Ovary (tissue), 10 donors: ENCODE results near the gene CENPX. TPM values are rescaled to one million over a fixed set of nuclear protein-coding genes. Genes with fewer than 3 reads are reported as not detected.

Source experiments
- DNase-seq, 5 donors: peaks; one replicate each; pipeline ENCODE4 v3.0.0-alpha.2; 2019 to 2020
- H3K27ac ChIP-seq, 2 donors: fragments of 200-600 bp; one replicate each; pipeline versions ENCODE4 v1.5.1 to v1.8.0; 2019 to 2022
- H3K27me3 ChIP-seq: fragments of 200-600 bp; one replicate; pipeline ENCODE4 v1.8.0; 2022
- H3K36me3 ChIP-seq: fragments of 200-600 bp; sonication (generic); one replicate; pipeline ENCODE4 v1.5.1; 2019
- H3K4me1 ChIP-seq: one replicate; pipeline ENCODE4 v1.8.1; 2013; ENCODE audit warnings: mild to moderate bottlenecking, moderate library complexity; ENCODE audit not compliant: insufficient read depth
- H3K4me3 ChIP-seq: fragments of 200-600 bp; sonication (generic); one replicate; pipeline ENCODE4 v1.5.1; 2017
- H3K9me3 ChIP-seq, 2 donors: fragments of 200-600 bp in 1 of 2; sonication (generic) in 1 of 2; one replicate each; pipeline versions ENCODE4 v1.5.1 to v1.8.1; 2013 to 2019; ENCODE audit warnings: mild to moderate bottlenecking in 1 of 2, moderate library complexity in 1 of 2
- EP300 ChIP-seq: sonication (generic); formaldehyde crosslinking; IDR thresholded peaks from one replicate; pipeline ENCODE4 v1.6.1; 2017; ENCODE audit warnings: antibody characterized with exemption
- POLR2A ChIP-seq: fragments of 450-650 bp; IDR thresholded peaks from one replicate; pipeline ENCODE4 v1.6.1; 2017; ENCODE audit warnings: antibody characterized with exemption, mild to moderate bottlenecking, moderate library complexity
- WGBS, 3 donors: extraction: QIAGEN DNeasy Blood & Tissue Kit in 1 of 3; methylation state at CpG; one replicate each; pipeline versions ENCODE4 v1.1.5 to v1.1.7; 2013 to 2017; 5-methylcytosine and 5-hydroxymethylcytosine counted together
- intact Hi-C, 4 donors: fragments of 100-400 bp; cut with DNase I; formaldehyde crosslinking; loops; one replicate each; pipeline versions ENCODE4 v1.11.0 to v1.15.1; 2022 to 2023
- long read RNA-seq, 3 donors: library from polyadenylated mRNA in 2 of 3; unstranded in 2 of 3; transcript quantifications; one replicate each; pipeline ENCODE4 v2.0.0 and lab custom pipeline, GENCODE V29; 2021 to 2026
- polyA plus RNA-seq, 2 donors: library from polyadenylated mRNA; stranded (reverse); fragments of 200-250 nt in 1 of 2; fragments of 350-450 nt in 1 of 2; fragmentation: Illumina TruSeq in 1 of 2; extraction: RNeasy Lipid Tissue Mini Kit (QIAGEN cat#74804) in 1 of 2; gene quantifications; one replicate each; pipeline ENCODE4 v1.2.3, GENCODE V29; 2013 to 2014
- total RNA-seq, 7 donors: library from RNA; depleted of rRNA in 2 of 7; stranded (reverse); fragments of >200 nt in 2 of 7; fragmentation: NEBNext Ultra II Directional in 3 of 7; extraction: Animal tissue kit (Norgen Biotek cat#: 25700) in 3 of 7; gene quantifications; one replicate each; pipeline versions ENCODE4 v1.1.0 to v1.2.4, GENCODE V29; 2016 to 2023
- TF ChIP-seq, protein P1 (sequence below), 3 donors: fragments of 450-650 bp in 2 of 3; fragments of 200-600 bp in 1 of 3; IDR thresholded peaks; one replicate each; pipeline versions ENCODE4 v1.5.1 to v1.8.0; 2016 to 2022; ENCODE audit warnings: antibody characterized with exemption in 3 of 3, mild to moderate bottlenecking in 1 of 3
- donor health status: DM: no; HTN: no; CAD: no; lungs with moderate emphysema.
- donor health status: DM: no; HTN: no; CAD: no.
- donor health status: Bipolar disorder and iron deficiency.
- donor health status: DM: yes; HTN: yes; CAD: no.
- donor health status: DM: no; HTN: no; CAD: no.
- donor health status: DM: yes; HTN: yes; CAD: no.

The CENPX gene
- total RNA-seq (10 to 100 TPM; 27.5 to 59.7 (median 35.3) TPM), polyA plus RNA-seq (10 to 100 TPM in 1 of 2 donors, 1 to 10 TPM in 1; 3.3 to 68.8 TPM)
- long read RNA-seq, donor 1, transcript CENPX-202 (5 exons, 805 nt): major isoform, 10 of 47 reads
- long read RNA-seq, donor 1, transcript CENPX-201 (4 exons, 751 nt): minor isoform, 8 of 47 reads
- long read RNA-seq, donor 1, partial matches to known transcripts: 16 of 47 reads
- long read RNA-seq, donor 1, other reads (novel, unspliced or antisense): 5 of 47 reads
- long read RNA-seq, donor 2, transcript CENPX-202 (5 exons, 805 nt): minor isoform, 20 of 125 reads
- long read RNA-seq, donor 2, transcript CENPX-201 (4 exons, 751 nt): major isoform, 25 of 125 reads
- long read RNA-seq, donor 2, transcript CENPX-210 (5 exons, 730 nt): minor isoform, 7 of 125 reads
- long read RNA-seq, donor 2, partial matches to known transcripts: 24 of 125 reads
- long read RNA-seq, donor 2, other reads (novel, unspliced or antisense): 41 of 125 reads
- long read RNA-seq, donor 3, transcript CENPX-206 (4 exons, 710 nt): minor isoform, 5 of 71 reads
- long read RNA-seq, donor 3, transcript CENPX-202 (5 exons, 805 nt): major isoform, 25 of 71 reads
- long read RNA-seq, donor 3, transcript CENPX-201 (4 exons, 751 nt): minor isoform, 20 of 71 reads
- long read RNA-seq, donor 3, transcript CENPX-209 (5 exons, 882 nt): minor isoform, 5 of 71 reads
- long read RNA-seq, donor 3, partial matches to known transcripts: 6 of 71 reads
- long read RNA-seq, donor 3, other reads (novel, unspliced or antisense): 6 of 71 reads

DNA sequence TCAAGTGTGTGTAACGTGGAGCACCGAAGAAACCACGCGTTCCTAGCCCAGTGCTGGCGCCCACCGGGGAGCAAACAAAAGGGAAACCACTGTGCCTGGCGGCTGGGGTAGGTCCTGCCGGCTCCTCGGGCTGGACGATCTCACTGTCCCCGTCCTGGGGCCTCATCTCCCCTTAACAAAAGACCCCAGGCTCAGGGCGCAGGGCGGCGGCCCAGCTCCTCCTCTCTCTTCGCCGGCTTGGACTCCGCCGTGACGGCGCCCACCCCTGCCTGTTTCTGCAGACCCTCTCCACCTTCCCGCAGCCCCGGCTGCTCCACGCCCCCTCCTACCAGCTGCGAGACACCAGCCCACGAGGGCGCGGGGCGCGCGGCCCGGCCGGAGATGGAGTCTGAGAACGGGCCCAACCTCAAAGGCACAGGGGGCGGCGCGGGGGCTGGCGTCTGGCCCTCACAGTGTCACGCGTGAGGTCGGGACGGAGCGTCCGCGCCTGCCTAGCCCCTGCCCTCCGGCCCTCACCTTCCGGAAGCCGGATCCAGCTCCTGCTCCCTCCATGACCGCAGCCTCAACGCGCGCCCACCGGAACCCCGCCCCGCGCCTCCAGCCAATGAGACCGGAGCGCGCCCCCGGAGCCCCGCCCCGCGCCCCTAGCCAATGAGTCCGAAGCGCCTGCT is at the start of gene CENPX:
TSS of gene CENPX (minus strand) at position 569 of the 671 bp plus-strand sequence. CDS start at position 552, 17 bp downstream.
- TF ChIP-seq, protein P1, sequence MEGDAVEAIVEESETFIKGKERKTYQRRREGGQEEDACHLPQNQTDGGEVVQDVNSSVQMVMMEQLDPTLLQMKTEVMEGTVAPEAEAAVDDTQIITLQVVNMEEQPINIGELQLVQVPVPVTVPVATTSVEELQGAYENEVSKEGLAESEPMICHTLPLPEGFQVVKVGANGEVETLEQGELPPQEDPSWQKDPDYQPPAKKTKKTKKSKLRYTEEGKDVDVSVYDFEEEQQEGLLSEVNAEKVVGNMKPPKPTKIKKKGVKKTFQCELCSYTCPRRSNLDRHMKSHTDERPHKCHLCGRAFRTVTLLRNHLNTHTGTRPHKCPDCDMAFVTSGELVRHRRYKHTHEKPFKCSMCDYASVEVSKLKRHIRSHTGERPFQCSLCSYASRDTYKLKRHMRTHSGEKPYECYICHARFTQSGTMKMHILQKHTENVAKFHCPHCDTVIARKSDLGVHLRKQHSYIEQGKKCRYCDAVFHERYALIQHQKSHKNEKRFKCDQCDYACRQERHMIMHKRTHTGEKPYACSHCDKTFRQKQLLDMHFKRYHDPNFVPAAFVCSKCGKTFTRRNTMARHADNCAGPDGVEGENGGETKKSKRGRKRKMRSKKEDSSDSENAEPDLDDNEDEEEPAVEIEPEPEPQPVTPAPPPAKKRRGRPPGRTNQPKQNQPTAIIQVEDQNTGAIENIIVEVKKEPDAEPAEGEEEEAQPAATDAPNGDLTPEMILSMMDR (IDR thresholded peaks at IDR 0.05): no peak
- TF ChIP-seq EP300 (no peak), POLR2A (peak; percentile 44)
- intact Hi-C loops: loop anchor here in 1 of 4 donors (10.0 kb wide), 1 partner anchor 302 kb away; no protein-coding TSS in a partner anchor
- H3K27me3 ChIP-seq: no peaks in the 10 kb centered on the region
- H3K9me3 ChIP-seq: no peaks in the 10 kb centered on the region
- DNase-seq: no peak
- no peaks in the 10 kb centered on the region for H3K36me3 ChIP-seq
- H3K4me1 ChIP-seq: peaks cover 8% of the 10 kb centered on the region
- H3K27ac ChIP-seq: peak within 1 kb of the TSS; percentile 20 to 44
- H3K4me3 ChIP-seq: peak within 1 kb of the TSS; percentile 95
- 0% methylated on average over 41 to 64 of the region's 64 CpGs for WGBS, 3 donors

DNA sequence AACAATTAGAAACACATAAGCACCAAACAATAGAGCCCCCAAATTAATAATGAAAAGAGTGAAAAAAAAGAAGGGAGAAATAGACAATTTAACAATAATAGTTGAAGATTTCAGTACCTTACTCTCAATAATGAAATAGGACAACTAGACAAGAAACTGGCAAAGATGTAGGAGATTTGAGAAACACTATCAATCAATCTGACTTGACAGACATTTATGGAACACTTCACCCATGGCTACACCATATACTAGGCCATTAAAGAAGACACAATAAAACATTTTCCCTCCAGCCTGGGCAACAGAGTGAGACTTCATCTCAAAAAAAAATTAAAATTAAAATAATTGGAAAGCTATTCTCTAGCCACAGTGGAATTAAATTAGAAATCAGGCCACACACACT is 47.9 kb upstream of the CENPX start:
- Histone ChIP-seq H3K4me3 (no peak overlapping the region), H3K27ac (no peak overlapping the region), H3K4me1 (peaks cover 3% of the 10 kb centered on the region), H3K36me3 (no peaks in the 10 kb centered on the region), H3K9me3 (no peaks in the 10 kb centered on the region), H3K27me3 (no peaks in the 10 kb centered on the region)
- DNase-seq: no peak
- intact Hi-C loops: no loop called here
- TF ChIP-seq, protein P1 (IDR thresholded peaks at IDR 0.05): no peak
- TF ChIP-seq EP300 (no peak), POLR2A (no peak)

DNA sequence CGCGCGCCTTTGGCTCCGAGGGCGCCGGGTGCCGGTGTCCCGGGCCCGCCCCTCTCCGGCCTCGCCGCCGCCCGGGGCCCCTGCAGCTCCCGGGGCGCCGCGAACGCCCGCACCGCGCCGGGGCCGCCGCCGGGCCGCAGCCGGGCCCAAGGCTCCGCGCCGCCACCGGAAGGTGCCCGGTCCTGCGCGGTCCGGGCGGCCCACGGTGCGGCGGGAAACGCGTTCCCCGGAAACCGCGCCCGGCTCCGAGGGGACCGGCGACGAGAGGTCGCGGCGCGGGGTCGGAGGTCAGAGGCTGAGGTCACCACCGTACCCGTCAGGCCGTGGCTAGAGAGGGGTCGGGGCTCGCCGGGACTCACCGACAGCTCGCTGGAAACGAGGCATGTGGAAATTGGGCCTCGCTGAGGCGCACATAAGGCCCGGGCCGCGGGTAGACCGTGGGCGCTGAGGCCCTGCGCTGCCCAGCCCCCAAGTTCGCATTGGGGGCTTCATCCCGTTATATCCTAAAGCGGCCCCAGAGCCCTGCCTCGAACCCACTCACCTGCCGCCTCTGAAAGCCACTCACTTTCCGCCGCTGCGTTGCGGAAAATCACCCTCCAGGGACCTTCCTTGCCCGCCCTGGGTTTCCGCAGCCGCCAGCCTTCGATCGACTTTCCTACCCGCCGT is 43.1 kb upstream of the CENPX start, which contains the start of gene DUS1L:
TSS of gene DUS1L (minus strand) at position 167 of the 666 bp plus-strand sequence. CDS start 745 bp downstream, outside the sequence.
- Histone ChIP-seq H3K4me3 (peak within 1 kb of the TSS; percentile 95), H3K27ac (peak within 1 kb of the TSS; percentile 74 to 81), H3K4me1 (peaks cover 6% of the 10 kb centered on the region), H3K36me3 (no peaks in the 10 kb centered on the region), H3K9me3 (no peaks in the 10 kb centered on the region), H3K27me3 (no peaks in the 10 kb centered on the region)
- peak; percentile 55 to 84 (median 77) for DNase-seq
- intact Hi-C loops: no loop called here
- TF ChIP-seq POLR2A (no peak), EP300 (no peak)
- TF ChIP-seq, protein P1 (IDR thresholded peaks at IDR 0.05): no peak
- WGBS, 3 donors: 11 to 19% (median 16%) methylated on average over 52 to 88 of the region's 88 CpGs

DNA sequence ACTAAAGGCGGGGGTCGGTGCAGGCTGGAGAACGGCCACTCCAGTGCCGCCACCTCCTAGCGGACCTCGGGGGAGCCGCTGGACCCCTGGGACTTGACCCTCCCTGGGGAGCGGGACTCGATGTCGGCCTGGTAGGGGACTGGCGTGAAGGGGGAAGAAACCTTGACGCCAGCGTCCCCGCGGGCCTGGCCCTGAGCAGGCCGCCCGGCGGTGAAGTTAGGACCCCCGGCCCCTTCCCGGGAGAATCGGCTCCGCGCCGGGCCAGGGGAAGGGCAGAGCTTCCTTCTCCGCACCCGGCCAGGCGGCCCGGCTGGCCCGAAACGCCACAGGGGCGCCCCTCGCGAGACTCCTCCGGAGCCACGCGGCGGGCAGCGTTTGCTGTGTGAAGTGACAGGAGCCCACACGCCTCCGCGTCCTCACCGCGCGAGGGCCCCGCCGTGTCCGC is 42.5 kb upstream of the CENPX start:
- TF ChIP-seq EP300: no peak
- TF ChIP-seq POLR2A: no peak
- TF ChIP-seq, protein P1 (IDR thresholded peaks at IDR 0.05): no peak
- H3K4me1 ChIP-seq: peaks cover 6% of the 10 kb centered on the region
- no peak for DNase-seq
- no peaks in the 10 kb centered on the region for H3K36me3 ChIP-seq
- H3K27ac ChIP-seq: peak overlapping the region; percentile 19 to 64
- H3K4me3 ChIP-seq: peak overlapping the region; percentile 95
- no peaks in the 10 kb centered on the region for H3K27me3 ChIP-seq
- WGBS, 3 donors: 0 to 1% (median 1%) methylated on average over 31 to 47 of the region's 47 CpGs
- intact Hi-C loops: no loop called here
- H3K9me3 ChIP-seq: no peaks in the 10 kb centered on the region
